OCI-LY1 (cell line): ENCODE measurements around the gene CCHCR1.

ENCODE experiments used
- EZH2 ChIP-seq: fragments of 200-600 bp; sonication (generic), shearing (Covaris generic); IDR thresholded peaks from 2 replicates; pipeline ENCODE4 v1.8.0; 2017; ENCODE audit warnings: borderline replicate concordance, mixed run types, mild to moderate bottlenecking, antibody characterized with exemption, low read length, moderate library complexity, mixed read lengths
- TF ChIP-seq, protein P1 (sequence below): fragments of 200-600 bp; sonication (generic), shearing (Covaris generic); IDR thresholded peaks from 2 replicates; pipeline ENCODE4 v1.5.1; 2017; ENCODE audit warnings: mild to moderate bottlenecking, antibody characterized with exemption, low read length, moderate library complexity, mixed read lengths

DNA sequence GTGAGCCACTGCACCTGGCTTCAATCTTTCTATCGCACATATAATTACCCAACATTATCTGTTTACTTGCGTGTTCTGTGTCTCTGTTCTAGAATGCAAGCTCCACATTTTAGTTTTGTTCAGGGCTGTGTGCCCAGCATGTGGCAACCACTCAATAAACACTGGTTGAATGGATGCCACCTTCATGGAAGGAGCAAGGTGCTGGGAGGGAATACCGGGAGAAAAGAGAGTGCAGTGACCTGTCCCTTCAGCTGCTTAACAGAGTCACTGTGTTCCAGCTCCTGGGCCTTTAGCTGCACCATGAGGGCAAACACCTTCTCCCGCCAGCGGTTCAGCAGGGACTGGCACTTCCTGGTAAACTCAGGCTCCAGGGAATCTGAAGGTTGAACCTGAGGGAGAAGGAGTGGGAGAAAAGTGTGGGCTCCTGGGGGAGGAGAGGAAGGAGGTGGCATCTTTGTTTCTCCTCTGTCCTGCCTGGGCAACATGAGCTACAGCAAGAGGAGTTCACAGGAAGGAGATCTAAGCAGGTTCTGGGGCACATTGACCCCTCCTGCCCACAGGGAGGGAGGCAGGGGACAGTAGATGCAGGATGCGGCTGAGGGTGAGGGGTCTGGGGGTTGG lies 7.7 kb downstream of the CCHCR1 start:
- TF ChIP-seq, protein P1, sequence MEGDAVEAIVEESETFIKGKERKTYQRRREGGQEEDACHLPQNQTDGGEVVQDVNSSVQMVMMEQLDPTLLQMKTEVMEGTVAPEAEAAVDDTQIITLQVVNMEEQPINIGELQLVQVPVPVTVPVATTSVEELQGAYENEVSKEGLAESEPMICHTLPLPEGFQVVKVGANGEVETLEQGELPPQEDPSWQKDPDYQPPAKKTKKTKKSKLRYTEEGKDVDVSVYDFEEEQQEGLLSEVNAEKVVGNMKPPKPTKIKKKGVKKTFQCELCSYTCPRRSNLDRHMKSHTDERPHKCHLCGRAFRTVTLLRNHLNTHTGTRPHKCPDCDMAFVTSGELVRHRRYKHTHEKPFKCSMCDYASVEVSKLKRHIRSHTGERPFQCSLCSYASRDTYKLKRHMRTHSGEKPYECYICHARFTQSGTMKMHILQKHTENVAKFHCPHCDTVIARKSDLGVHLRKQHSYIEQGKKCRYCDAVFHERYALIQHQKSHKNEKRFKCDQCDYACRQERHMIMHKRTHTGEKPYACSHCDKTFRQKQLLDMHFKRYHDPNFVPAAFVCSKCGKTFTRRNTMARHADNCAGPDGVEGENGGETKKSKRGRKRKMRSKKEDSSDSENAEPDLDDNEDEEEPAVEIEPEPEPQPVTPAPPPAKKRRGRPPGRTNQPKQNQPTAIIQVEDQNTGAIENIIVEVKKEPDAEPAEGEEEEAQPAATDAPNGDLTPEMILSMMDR: no peak
- TF ChIP-seq EZH2: no peak
